Myocyte (in vitro differentiated cells): ENCODE data around the gene MIEF1. TPM values are rescaled to one million over a fixed set of nuclear protein-coding genes. Genes with fewer than 3 reads are reported as not detected.
"Not testable (repeated sequence)": the region's sequence is repeated elsewhere in the genome, so short reads cannot be mapped to it uniquely, and the experiment has no call there.

ENCODE experiments used
- DNase-seq: peaks from one replicate; pipeline ENCODE4 v3.0.0-alpha.2; 2012; ENCODE audit warnings: low read depth
- total RNA-seq: library from RNA; depleted of rRNA; stranded (reverse); fragments of >200 nt; gene quantifications from 2 replicates; pipeline ENCODE4 v1.2.3, GENCODE V29; 2014

Gene MIEF1
- total RNA-seq, 1 donor from 2014 or later = 21.0 TPM

- no peak for DNase-seq
Observed at GRCh38 chr22:39489094-39490068, 12.7 kb upstream of the MIEF1 start.

- peak; percentile 57 for DNase-seq
Observed at GRCh38 chr22:39490135-39490798, 11.8 kb upstream of the MIEF1 start.

GRCh38 chr22:39490966-39491680 is 11.0 kb upstream of the MIEF1 start:
- DNase-seq = no peak

GRCh38 chr22:39491696-39492095 is 10.4 kb upstream of the MIEF1 start:
- no peak for DNase-seq

GRCh38 chr22:39492186-39492585 is 9.9 kb upstream of the MIEF1 start:
- DNase-seq = no peak

- peak; percentile 67 for DNase-seq
Observed at GRCh38 chr22:39493759-39494158, 8.3 kb upstream of the MIEF1 start.

GRCh38 chr22:39494471-39495120 is 7.5 kb upstream of the MIEF1 start:
- no peak for DNase-seq

GRCh38 chr22:39496131-39496838 is 5.8 kb upstream of the MIEF1 start:
- peak; percentile 77 for DNase-seq

GRCh38 chr22:39497429-39497828 is 4.7 kb upstream of the MIEF1 start:
- DNase-seq = no peak

GRCh38 chr22:39498368-39498767 is 3.7 kb upstream of the MIEF1 start:
- DNase-seq = no peak

GRCh38 chr22:39498802-39499201 is 3.3 kb upstream of the MIEF1 start:
- no peak for DNase-seq

- no peak for DNase-seq
Observed at GRCh38 chr22:39500101-39500500, 2.0 kb upstream of the MIEF1 start.

GRCh38 chr22:39501644-39502108 is 414 bp upstream of the MIEF1 start:
- DNase-seq = no peak

- DNase-seq = no peak
Observed at GRCh38 chr22:39502789-39503409, 809 bp downstream of the MIEF1 start.

- DNase-seq = no peak
Observed at GRCh38 chr22:39503630-39504029, 1.5 kb downstream of the MIEF1 start.

- no peak for DNase-seq
Observed at GRCh38 chr22:39504071-39504470, 2.0 kb downstream of the MIEF1 start.

- DNase-seq = not testable (repeated sequence)
Observed at GRCh38 chr22:39507021-39507420, 4.9 kb downstream of the MIEF1 start.

- no peak for DNase-seq
Observed at GRCh38 chr22:39508393-39508792, 6.3 kb downstream of the MIEF1 start.

- no peak for DNase-seq
Observed at GRCh38 chr22:39510529-39511149, 8.5 kb downstream of the MIEF1 start.

- no peak for DNase-seq
Observed at GRCh38 chr22:39511226-39511625, 9.1 kb downstream of the MIEF1 start.
